ENCODE data around the gene RALGPS1. TPM values are rescaled to one million over a fixed set of nuclear protein-coding genes. Genes with fewer than 3 reads are reported as not detected.

RALGPS1 gene
- polyA plus RNA-seq, 1 of the 3 experiments (the other 2 are of a cell fraction) = 3.9 TPM

GRCh38 chr9:127053960-127054359 is 139.4 kb downstream of the RALGPS1 start:
- ChIA-PET CTCF (interaction anchor here (0.8 to 1.2 kb wide), 2 partner anchors 16 to 141 kb away, joined by 3 read pairs; no protein-coding TSS in a partner anchor), POLR2A (no interaction called here)
- no peaks in the 10 kb centered on the region for H3K9me2 ChIP-seq
- H3K4me2 ChIP-seq = no peak overlapping the region
- WGBS (ENCODE audit: low lambda C conversion rate) = over 99% methylated on average over 5 of the region's 5 CpGs
- no peaks in the 10 kb centered on the region for H3K9me3 ChIP-seq
- H3K36me3 ChIP-seq (replicated peaks in 1 of 2; ENCODE audit: control insufficient read depth in 1 of 2, insufficient read depth in 2 of 2, low read length in 1 of 2) = no peaks in the 10 kb centered on the region
- H3K4me3 ChIP-seq (ENCODE audit: low read depth in 2 of 2, low read length in 1 of 2) = no peak overlapping the region
- no peaks in the 10 kb centered on the region for H3K27me3 ChIP-seq (ENCODE audit: insufficient read depth)
- no peak overlapping the region for H3K9ac ChIP-seq
- no peak overlapping the region for H2AFZ ChIP-seq (ENCODE audit: low read depth)
- DNase-seq = no peak
- TF ChIP-seq IRF3 (IDR thresholded peaks at IDR 0.05; ENCODE audit: low read depth, low read length) (no peak), JUND (IDR thresholded peaks at IDR 0.05) (no peak), FOXM1 (IDR thresholded peaks at IDR 0.05; ENCODE audit: low read depth) (no peak), USF2 (IDR thresholded peaks at IDR 0.05; ENCODE audit: borderline replicate concordance, low read depth, low read length) (no peak), POLR2AphosphoS5 (IDR thresholded peaks at IDR 0.05; ENCODE audit: low read depth, low read length) (no peak), RCOR1 (IDR thresholded peaks at IDR 0.05; ENCODE audit: low read length) (no peak), FOSL2 (IDR thresholded peaks at IDR 0.05; ENCODE audit: borderline replicate concordance, low read depth) (no peak), MXI1 (IDR thresholded peaks at IDR 0.05; ENCODE audit: low read depth, low read length) (no peak), EZH2phosphoT487 (IDR thresholded peaks at IDR 0.05; ENCODE audit: borderline replicate concordance, low read depth) (no peak), MAX (IDR thresholded peaks at IDR 0.05; ENCODE audit: low read depth) (no peak), CHD2 (IDR thresholded peaks at IDR 0.05; ENCODE audit: low read length, partially characterized antibody) (no peak), USF1 (IDR thresholded peaks at IDR 0.05; ENCODE audit: borderline replicate concordance, low read depth) (no peak), RXRA (IDR thresholded peaks at IDR 0.05; ENCODE audit: borderline replicate concordance, low read depth) (no peak), NRF1 (IDR thresholded peaks at IDR 0.05; ENCODE audit: low read depth, low read length) (no peak), TCF12 (IDR thresholded peaks at IDR 0.05) (no peak), PBX3 (IDR thresholded peaks at IDR 0.05) (no peak), ZBTB33 (IDR thresholded peaks at IDR 0.05; ENCODE audit: borderline replicate concordance, low read depth) (no peak)
- peaks cover 7 to 9% of the 10 kb centered on the region in 2 experiments; a peak in 2 of 4 replicates for H3K4me1 ChIP-seq (ENCODE audit: control insufficient read depth in 1 of 2, insufficient read depth in 2 of 2, low read depth in 1 of 2, low read length in 1 of 2)
- no peak overlapping the region for H3K27ac ChIP-seq (ENCODE audit: low read depth in 2 of 2, low read length in 1 of 2)
- H4K20me1 ChIP-seq (ENCODE audit: insufficient read depth) = no peaks in the 10 kb centered on the region
- no peaks in the 10 kb centered on the region for H3K79me2 ChIP-seq (ENCODE audit: insufficient read depth)
- H3F3A ChIP-seq (replicated peaks; ENCODE audit: insufficient read depth) = no peaks in the 10 kb centered on the region
